OCI-LY3 (cell line): Measurements from ENCODE around the gene ZSCAN10.

Source experiments
- H2AFZ ChIP-seq: fragments of 200-600, 300-600 bp; shearing (Covaris generic); 2 replicates; pipeline ENCODE4 v1.6.0; 2014; ENCODE audit warnings: antibody characterized with exemption, low read depth, low read length
- H3K27ac ChIP-seq: fragments of 200-600, 300-600 bp; sonication (generic); 2 replicates; pipeline ENCODE4 v1.5.1; 2014; ENCODE audit warnings: mild to moderate bottlenecking, low read length, moderate library complexity, mixed read lengths
- H3K27me3 ChIP-seq: fragments of 200-600, 300-600 bp; sonication (generic); 2 replicates; pipeline ENCODE4 v1.6.1; 2014; ENCODE audit warnings: low read depth, low read length, mixed read lengths
- H3K36me3 ChIP-seq: fragments of 200-600, 300-600 bp; sonication (generic); replicated peaks from 2 replicates; pipeline ENCODE3; 2014; ENCODE audit warnings: low read depth, low read length, mixed read lengths
- H3K4me1 ChIP-seq: fragments of 300-600, 200-600 bp; sonication (generic); 2 replicates; pipeline ENCODE4 v1.6.1; 2014; ENCODE audit warnings: low read length, mixed read lengths
- H3K4me2 ChIP-seq: fragments of 200-600, 300-600 bp; sonication (generic); 2 replicates; pipeline ENCODE4 v1.6.1; 2014; ENCODE audit warnings: low read length, mixed read lengths
- H3K4me3 ChIP-seq: fragments of 300-600, 200-600 bp; sonication (generic); 2 replicates; pipeline ENCODE4 v1.5.1; 2014; ENCODE audit warnings: antibody characterized with exemption, mild to moderate bottlenecking, low read length, moderate library complexity
- H3K79me2 ChIP-seq: fragments of 300-600, 200-600 bp; shearing (Covaris generic); 2 replicates; pipeline ENCODE4 v1.6.1; 2014; ENCODE audit warnings: mild to moderate bottlenecking, low read length, mixed read lengths
- H3K9ac ChIP-seq: fragments of 300-600, 200-600 bp; shearing (Covaris generic); 2 replicates; pipeline ENCODE4 v1.6.0; 2014; ENCODE audit warnings: mild to moderate bottlenecking, low read length, moderate library complexity
- H3K9me3 ChIP-seq: fragments of 200-600, 300-600 bp; shearing (Covaris generic); 2 replicates; pipeline ENCODE4 v1.6.1; 2014; ENCODE audit warnings: low read length, mixed read lengths; ENCODE audit not compliant: insufficient read depth
- H4K20me1 ChIP-seq: fragments of 200-600, 300-600 bp; sonication (generic); 2 replicates; pipeline ENCODE4 v1.6.1; 2016; ENCODE audit warnings: low read length, mixed read lengths; ENCODE audit not compliant: insufficient read depth
- EZH2phosphoT487 ChIP-seq: fragments of 200-600 bp; shearing (Covaris generic); IDR thresholded peaks from 2 replicates; pipeline ENCODE4 v1.6.1; 2018; ENCODE audit warnings: antibody characterized with exemption, mixed run types, low read depth
- TF ChIP-seq, protein P1 (sequence below): fragments of 200-600, 300-600 bp; sonication (generic); IDR thresholded peaks from 2 replicates; pipeline ENCODE4 v1.5.1; 2014; ENCODE audit warnings: antibody characterized with exemption, low read length, low read depth

ZSCAN10 gene

DNA sequence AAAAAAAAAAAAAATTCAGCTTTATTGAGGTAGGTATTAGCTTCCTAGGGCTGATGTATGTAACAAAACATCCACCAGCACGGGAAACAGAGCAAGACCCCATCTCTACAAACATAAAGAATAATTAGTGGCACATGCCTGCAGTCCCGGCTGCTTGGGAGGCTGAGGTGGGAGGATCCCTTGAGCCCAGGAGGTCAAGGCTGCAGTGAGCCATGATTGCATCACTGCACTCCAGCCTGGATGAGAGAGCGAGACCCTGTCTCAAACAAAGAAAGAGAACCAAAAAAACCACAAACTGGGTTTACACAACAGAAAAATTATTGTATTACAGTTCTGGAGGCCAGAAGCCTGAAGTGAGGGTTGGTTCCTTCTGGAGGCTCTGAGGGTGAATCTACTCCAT, 56.7 kb downstream of the ZSCAN10 start:
- no peak for TF ChIP-seq EZH2phosphoT487
- TF ChIP-seq, protein P1, sequence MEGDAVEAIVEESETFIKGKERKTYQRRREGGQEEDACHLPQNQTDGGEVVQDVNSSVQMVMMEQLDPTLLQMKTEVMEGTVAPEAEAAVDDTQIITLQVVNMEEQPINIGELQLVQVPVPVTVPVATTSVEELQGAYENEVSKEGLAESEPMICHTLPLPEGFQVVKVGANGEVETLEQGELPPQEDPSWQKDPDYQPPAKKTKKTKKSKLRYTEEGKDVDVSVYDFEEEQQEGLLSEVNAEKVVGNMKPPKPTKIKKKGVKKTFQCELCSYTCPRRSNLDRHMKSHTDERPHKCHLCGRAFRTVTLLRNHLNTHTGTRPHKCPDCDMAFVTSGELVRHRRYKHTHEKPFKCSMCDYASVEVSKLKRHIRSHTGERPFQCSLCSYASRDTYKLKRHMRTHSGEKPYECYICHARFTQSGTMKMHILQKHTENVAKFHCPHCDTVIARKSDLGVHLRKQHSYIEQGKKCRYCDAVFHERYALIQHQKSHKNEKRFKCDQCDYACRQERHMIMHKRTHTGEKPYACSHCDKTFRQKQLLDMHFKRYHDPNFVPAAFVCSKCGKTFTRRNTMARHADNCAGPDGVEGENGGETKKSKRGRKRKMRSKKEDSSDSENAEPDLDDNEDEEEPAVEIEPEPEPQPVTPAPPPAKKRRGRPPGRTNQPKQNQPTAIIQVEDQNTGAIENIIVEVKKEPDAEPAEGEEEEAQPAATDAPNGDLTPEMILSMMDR = no peak
- no peaks in the 10 kb centered on the region for H4K20me1 ChIP-seq
- no peak overlapping the region for H2AFZ ChIP-seq
- H3K4me2 ChIP-seq = no peak overlapping the region
- no peak overlapping the region for H3K27ac ChIP-seq
- H3K36me3 ChIP-seq = no peaks in the 10 kb centered on the region
- H3K27me3 ChIP-seq = no peaks in the 10 kb centered on the region
- peaks cover 6% of the 10 kb centered on the region; the same call in 1 of the 2 replicates for H3K4me1 ChIP-seq
- H3K79me2 ChIP-seq = no peaks in the 10 kb centered on the region
- H3K9ac ChIP-seq = no peak overlapping the region
- H3K9me3 ChIP-seq = no peaks in the 10 kb centered on the region
- no peak overlapping the region for H3K4me3 ChIP-seq

- Histone ChIP-seq H3K9ac (no peak overlapping the region), H3K36me3 (no peaks in the 10 kb centered on the region), H4K20me1 (no peaks in the 10 kb centered on the region), H3K27ac (no peak overlapping the region), H2AFZ (no peak overlapping the region), H3K4me3 (no peak overlapping the region), H3K4me2 (no peak overlapping the region), H3K4me1 (peaks cover 2% of the 10 kb centered on the region; the same call in 1 of the 2 replicates), H3K79me2 (no peaks in the 10 kb centered on the region), H3K27me3 (peaks cover 16% of the 10 kb centered on the region), H3K9me3 (no peaks in the 10 kb centered on the region)
- TF ChIP-seq, protein P1 = no peak
- TF ChIP-seq EZH2phosphoT487 = no peak
Measured at GRCh38 chr16:3038896-3039295, 60.2 kb downstream of the ZSCAN10 start.
